Fibroblast of peridontal ligament (primary cell): Measurements from ENCODE around the gene UBXN10.
A peak's percentile ranks its signal among the peaks of the same experiment; 100 is the strongest.
"Not testable (repeated sequence)": the region's sequence is repeated elsewhere in the genome, so short reads cannot be mapped to it uniquely, and the experiment has no call there.

Experiments
- DNase-seq: peaks from one replicate; pipeline ENCODE4 v3.0.0-alpha.2; 2010; ENCODE audit errors: extremely low read depth

UBXN10 gene

GRCh38 chr1:20200966-20201365, 15.1 kb downstream of the UBXN10 start:
- no peak for DNase-seq

- no peak for DNase-seq
These were observed 16.3 kb downstream of the UBXN10 start for GRCh38 chr1:20202166-20202565.

- DNase-seq = peak; percentile 17
These were observed 21.6 kb downstream of the UBXN10 start for GRCh38 chr1:20207546-20207945.

DNA sequence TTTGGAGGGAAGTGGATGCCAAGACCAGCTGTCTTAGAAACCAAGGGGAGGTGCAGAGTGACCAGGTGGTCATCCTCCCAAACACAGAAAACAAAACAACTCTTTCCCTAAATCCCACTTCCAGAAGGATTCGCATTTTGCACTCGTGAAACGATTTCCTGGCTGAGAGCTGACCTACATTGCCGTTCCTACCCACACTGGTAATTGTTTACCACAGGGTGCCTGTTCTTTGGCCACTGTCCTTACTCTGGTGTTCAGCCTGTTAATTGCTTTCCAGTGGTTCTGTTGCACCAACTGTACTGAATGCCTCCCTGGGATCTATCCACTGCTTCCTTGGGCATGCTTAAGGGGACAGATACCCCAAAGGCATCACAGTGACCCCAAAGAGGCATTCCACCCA, 23.6 kb downstream of the UBXN10 start:
- DNase-seq = no peak

GRCh38 chr1:20210736-20211460, 25.0 kb downstream of the UBXN10 start:
- DNase-seq = no peak

- DNase-seq = no peak
These were observed 25.6 kb downstream of the UBXN10 start for GRCh38 chr1:20211511-20211931.

DNA sequence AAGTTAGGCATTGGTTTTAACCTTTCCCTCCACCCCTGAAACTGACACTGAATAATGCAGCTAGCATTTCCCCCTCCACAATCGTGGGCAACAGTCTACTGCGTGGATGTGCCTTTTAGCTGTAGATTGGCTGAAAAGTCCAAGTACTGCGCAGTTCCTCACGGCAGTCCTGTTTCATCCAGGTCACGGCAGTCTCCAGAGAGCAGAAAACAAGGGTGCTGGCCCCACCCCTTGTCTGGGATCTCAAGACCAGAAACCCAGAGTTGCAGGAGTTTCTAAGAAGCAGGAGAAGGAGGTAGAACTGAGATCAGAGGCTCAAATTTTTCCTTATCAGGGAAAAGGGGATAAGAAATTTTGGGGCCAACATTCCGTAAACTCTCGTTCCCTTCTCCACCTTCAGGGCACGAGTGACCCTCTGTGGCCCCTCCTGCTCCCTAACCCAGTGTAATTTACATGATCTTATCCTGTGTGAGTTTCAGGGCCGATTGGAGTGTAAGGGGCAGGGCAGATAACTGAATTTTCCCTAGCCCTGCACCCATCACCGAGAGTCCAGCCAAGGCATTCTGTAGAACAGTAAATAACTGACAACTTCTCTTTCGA, 26.3 kb downstream of the UBXN10 start:
- DNase-seq = no peak

- peak; percentile 38 for DNase-seq
These were observed 26.9 kb downstream of the UBXN10 start for GRCh38 chr1:20212685-20213331.

- no peak for DNase-seq
These were observed 29.8 kb downstream of the UBXN10 start for GRCh38 chr1:20215716-20216115.

- DNase-seq = peak; percentile 5
These were observed 30.7 kb downstream of the UBXN10 start for GRCh38 chr1:20216574-20216973.

GRCh38 chr1:20219053-20219452, 33.2 kb downstream of the UBXN10 start:
- not testable (repeated sequence) for DNase-seq

DNA sequence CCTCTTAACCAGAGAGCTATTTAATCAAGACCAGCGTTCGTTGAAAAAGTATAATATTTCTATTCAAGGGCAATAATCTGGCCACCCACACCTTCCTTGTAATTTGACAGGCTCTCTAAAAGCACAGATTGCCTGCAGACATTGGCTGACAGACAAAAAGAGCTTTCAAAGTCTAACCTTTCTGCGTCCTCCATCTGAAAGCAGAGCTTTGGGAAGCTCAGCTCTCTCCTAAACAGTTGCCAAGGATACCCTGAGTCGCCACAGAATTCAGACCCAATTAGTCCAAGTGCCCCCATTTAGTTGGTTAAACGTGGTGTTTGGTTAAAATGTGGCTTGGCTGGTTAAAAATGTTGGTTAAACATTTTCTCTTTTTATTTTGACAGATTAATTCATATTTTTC, 34.1 kb downstream of the UBXN10 start:
- DNase-seq = no peak

DNA sequence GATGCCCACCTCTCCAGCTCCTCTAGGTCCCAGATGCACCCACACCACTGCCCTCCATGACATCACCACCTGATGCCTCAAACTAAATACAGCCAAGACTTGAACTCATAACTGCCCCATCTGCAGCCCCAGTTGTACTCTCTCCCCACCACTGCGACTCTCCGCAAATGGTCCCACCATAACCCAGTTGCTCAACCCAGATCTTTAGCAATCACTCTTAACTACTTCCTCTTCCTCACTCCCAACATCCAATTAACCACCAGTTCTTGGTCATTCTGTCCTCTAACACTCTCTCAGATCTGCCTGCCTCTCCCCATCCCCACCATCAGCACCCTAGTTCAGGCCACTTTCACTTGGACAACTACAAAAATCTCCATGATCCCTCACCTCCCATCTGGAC, 37.2 kb downstream of the UBXN10 start:
- DNase-seq = no peak

- no peak for DNase-seq
These were observed 37.9 kb downstream of the UBXN10 start for GRCh38 chr1:20223551-20224419.

DNA sequence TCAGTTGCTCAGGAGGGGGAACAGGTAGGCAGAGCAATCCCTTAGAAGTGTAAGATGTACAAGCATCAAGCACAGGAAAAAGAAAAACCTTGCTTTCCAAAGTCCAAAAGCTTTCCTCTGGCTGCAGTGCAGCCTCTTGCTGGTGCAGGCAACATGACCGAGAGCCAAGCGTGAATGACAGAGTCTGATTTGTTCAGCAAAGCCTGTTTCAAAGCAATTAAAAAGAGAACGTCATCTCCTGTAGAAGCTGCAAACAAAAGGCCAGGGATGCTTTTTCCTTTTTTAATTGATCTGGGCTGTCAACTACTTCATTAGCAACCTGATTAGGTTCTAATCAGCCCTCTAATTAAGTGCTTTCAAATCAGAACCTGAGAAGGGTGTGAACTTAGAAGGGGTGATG, 38.6 kb downstream of the UBXN10 start:
- no peak for DNase-seq

- no peak for DNase-seq
These were observed 41.8 kb downstream of the UBXN10 start for GRCh38 chr1:20227704-20228103.

- DNase-seq = no peak
These were observed 42.5 kb downstream of the UBXN10 start for GRCh38 chr1:20228314-20228825.

DNA sequence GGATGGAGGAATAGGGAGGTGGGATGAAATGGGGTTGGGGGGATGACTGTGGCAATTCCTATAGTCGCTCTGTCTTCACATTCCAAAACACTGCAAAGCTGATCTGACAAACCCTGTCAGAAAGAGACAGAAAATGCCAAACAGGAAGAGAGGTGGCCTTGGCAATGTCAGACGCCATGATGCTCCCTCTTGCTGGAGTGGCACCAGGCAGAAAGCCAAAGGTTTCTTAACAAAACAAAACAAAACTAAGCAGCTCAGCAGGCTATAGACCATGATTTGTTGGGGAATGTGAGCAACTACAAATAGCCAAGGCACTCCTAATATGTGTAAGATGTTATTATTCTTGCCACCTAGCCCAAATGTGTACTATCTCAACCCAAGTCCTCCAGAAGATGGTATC, 43.3 kb downstream of the UBXN10 start:
- no peak for DNase-seq

DNA sequence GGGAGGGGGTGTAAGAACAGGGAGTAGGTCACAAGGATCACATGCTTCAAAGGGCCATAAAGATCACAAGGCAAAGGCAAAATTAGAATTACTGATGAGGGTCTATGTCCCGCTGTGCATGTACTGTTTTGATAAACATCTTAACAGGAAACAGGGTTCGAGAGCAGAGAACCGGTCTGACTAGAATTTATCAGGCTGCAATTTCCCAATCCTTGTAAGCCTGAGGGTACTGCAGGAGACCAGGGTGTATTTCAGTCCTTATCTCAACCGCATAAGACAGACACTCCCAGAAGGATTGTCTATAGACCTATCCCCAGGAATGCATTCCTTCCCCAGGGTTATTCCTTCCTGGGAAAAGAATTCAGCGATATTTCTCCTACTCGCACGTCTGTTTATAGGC, 46.7 kb downstream of the UBXN10 start:
- DNase-seq = not testable (repeated sequence)

DNA sequence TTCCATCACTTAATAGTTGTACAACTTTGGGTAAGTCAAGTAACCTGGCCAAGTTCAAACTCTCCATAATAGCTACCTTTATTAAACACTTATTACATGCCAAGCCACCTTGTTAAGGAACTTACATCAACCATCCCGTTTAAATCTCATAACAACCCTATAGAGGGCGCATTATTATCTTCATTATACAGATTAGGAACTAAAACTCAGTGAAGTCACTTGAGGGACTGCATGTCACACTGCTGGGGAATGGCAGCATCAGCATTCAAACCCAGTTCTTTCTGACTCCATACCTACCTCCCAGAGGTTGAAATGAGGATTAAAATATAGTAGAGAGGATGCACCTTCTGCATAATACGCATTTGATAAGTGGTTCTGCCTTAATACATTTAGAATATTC, 47.5 kb downstream of the UBXN10 start:
- DNase-seq = peak; percentile 48

- no peak for DNase-seq
These were observed 48.0 kb downstream of the UBXN10 start for GRCh38 chr1:20233866-20234265.
